ENCODE results near the gene GNAT1. TPM values are rescaled to one million over a fixed set of nuclear protein-coding genes. Genes with fewer than 3 reads are reported as not detected.
"Not testable (repeated sequence)": the region's sequence is repeated elsewhere in the genome, so short reads cannot be mapped to it uniquely, and the experiment has no call there.

The GNAT1 gene
- total RNA-seq, 1 donor from 2014 or later: not detected

DNA sequence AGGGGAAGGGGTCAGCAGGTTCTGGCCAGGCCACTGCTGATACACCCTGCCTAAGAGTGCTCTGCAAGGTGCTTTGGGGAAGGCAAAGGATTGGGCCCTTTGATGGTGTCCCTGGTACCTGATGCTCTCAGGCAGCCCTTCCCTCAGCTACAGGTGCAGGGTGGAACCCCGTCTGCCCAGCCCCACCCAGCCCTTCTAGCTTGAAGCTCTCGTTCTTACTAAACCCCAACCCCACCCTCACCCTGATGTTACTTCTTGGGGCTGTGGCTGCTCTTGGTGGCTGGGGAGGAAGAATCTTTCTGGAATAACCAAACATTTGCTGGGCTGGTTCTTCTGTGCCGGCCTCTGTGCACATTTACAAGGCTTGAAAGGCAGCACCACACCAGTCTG lies 51.0 kb downstream of the GNAT1 start:
- ATAC-seq: no peak
- Histone ChIP-seq H3K27me3 (no peaks in the 10 kb centered on the region), H3K27ac (peak overlapping the region; percentile 85), H3K4me3 (peak overlapping the region; percentile 8), H3K9me3 (no peaks in the 10 kb centered on the region), H3K36me3 (peaks cover 22% of the 10 kb centered on the region), H3K4me1 (peaks cover 92% of the 10 kb centered on the region)
- TF ChIP-seq, protein P1, sequence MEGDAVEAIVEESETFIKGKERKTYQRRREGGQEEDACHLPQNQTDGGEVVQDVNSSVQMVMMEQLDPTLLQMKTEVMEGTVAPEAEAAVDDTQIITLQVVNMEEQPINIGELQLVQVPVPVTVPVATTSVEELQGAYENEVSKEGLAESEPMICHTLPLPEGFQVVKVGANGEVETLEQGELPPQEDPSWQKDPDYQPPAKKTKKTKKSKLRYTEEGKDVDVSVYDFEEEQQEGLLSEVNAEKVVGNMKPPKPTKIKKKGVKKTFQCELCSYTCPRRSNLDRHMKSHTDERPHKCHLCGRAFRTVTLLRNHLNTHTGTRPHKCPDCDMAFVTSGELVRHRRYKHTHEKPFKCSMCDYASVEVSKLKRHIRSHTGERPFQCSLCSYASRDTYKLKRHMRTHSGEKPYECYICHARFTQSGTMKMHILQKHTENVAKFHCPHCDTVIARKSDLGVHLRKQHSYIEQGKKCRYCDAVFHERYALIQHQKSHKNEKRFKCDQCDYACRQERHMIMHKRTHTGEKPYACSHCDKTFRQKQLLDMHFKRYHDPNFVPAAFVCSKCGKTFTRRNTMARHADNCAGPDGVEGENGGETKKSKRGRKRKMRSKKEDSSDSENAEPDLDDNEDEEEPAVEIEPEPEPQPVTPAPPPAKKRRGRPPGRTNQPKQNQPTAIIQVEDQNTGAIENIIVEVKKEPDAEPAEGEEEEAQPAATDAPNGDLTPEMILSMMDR (IDR thresholded peaks at IDR 0.05): no peak
- intact Hi-C loops (cut with DNase I): no loop called here
- DNase-seq: no peak

DNA sequence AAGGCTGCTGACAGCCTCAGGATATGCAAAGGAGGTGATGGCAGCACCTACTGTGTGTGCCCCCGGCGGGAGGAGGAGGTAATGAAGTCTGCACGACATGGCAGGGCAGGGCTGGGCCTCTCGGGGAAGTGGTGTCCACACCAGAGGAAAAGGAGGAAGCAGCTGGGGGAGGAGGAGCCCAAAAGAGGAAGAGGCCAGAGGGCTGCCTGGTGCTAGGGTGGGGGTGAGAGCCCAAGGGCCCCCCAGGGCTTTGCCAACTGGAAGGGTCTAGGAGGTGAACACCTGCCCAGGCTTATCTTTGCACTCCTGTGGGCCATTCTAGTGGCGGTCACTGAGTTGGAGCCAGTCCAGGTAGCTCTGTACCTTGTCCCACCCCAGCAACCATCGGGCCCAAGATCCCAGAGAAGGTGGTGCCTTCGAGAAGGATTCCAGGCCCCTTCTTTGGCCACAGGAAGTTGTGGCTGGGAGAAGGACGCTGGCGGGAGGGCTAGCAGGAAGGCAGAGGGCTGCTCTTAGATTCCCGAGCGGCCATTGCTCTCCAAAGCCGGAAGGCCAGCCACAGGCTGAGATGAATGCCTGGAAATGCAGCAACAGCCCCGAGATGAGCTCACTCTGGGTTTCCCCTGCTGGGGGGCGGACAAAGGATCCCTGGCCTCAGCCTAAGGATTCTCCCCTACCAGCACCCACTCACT lies 51.6 kb downstream of the GNAT1 start:
- DNase-seq: peak; percentile 88
- H3K4me3 ChIP-seq: peak overlapping the region; percentile 27
- ATAC-seq: peak; percentile 68
- H3K27me3 ChIP-seq: no peaks in the 10 kb centered on the region
- H3K9me3 ChIP-seq: no peaks in the 10 kb centered on the region
- H3K36me3 ChIP-seq: peaks cover 28% of the 10 kb centered on the region
- intact Hi-C loops (cut with DNase I): no loop called here
- H3K4me1 ChIP-seq: peaks cover 98% of the 10 kb centered on the region
- TF ChIP-seq, protein P1 (IDR thresholded peaks at IDR 0.05): no peak
- peak overlapping the region; percentile 85 for H3K27ac ChIP-seq

DNA sequence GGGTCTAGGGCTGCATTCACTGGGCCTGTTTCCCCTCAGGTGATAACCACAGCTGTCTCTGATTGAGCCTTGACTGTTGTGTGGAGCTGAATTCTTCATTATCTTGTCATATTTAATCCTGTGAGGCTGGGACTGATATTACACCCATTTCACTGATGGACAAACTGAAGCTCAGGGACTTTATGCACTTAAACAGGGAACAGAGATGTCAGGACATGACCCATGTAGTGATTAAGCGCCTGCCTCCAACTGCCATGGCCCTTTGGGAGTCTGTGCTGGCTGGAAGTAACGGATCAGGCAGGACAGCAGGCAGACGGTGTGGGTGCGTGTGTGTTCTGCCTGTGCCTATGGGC lies 52.1 kb downstream of the GNAT1 start:
- DNase-seq: no peak
- H3K27ac ChIP-seq: peak overlapping the region; percentile 85
- H3K4me3 ChIP-seq: peak overlapping the region; percentile 27
- H3K4me1 ChIP-seq: peaks cover 100% of the 10 kb centered on the region
- H3K27me3 ChIP-seq: no peaks in the 10 kb centered on the region
- no peaks in the 10 kb centered on the region for H3K9me3 ChIP-seq
- ATAC-seq: no peak
- H3K36me3 ChIP-seq: peaks cover 29% of the 10 kb centered on the region
- intact Hi-C loops (cut with DNase I): no loop called here
- TF ChIP-seq, protein P1 (IDR thresholded peaks at IDR 0.05): no peak

DNA sequence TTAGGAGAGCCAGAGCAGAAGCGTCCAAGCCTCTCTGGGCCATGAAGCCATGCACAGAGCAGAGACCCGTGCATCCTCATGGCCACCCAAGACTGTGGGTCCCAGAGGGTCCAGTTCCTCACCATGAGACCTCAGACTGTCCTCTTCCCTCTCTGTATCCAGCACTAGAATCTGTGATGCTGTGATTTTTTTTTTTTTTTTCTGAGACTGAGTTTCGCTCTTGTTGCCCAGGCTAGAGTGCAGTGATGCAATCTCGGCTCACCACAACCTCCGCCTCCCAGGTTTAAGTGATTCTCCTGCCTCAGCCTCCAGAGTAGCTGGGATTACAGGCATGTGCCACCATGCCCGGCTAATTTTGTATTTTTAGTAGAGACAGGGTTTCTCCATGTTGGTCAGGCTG lies 53.4 kb downstream of the GNAT1 start:
- H3K27me3 ChIP-seq; intact Hi-C loops (cut with DNase I); DNase-seq; H3K9me3 ChIP-seq; H3K4me3 ChIP-seq; ATAC-seq: not testable (repeated sequence)
- Histone ChIP-seq H3K36me3 (peaks cover 20% of the 10 kb centered on the region), H3K27ac (peak overlapping the region; percentile 85), H3K4me1 (peaks cover 100% of the 10 kb centered on the region)

DNA sequence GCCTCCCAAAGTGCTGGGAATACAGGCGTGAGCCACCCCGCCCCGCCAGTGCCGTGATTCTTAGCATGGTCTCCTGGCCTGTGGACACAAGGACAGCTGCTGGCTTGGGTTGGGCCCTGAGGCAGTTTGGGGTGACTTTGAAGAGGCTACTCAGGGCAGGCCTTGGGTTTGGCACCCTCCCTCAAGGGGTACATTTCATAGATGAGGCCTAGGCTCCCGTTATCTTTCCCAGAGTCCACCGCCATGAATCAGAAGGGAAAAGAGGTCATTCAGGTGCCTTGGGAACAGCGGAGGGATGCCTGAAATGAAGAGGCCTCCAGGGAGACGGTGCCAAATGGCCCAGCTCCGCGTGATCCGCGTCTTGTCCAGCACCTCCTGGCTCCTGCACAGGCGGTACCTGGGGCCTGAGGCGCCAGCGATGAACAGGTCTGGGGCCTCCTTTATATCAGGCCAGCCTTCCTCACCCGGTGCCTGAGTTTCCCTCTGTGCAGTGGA lies 53.9 kb downstream of the GNAT1 start:
- Histone ChIP-seq H3K4me1 (peaks cover 100% of the 10 kb centered on the region), H3K27ac (peak overlapping the region; percentile 85), H3K4me3 (peak overlapping the region; percentile 41), H3K27me3 (no peaks in the 10 kb centered on the region), H3K36me3 (peaks cover 15% of the 10 kb centered on the region), H3K9me3 (no peaks in the 10 kb centered on the region)
- DNase-seq: no peak
- ATAC-seq: no peak
- TF ChIP-seq, protein P1 (IDR thresholded peaks at IDR 0.05): no peak
- intact Hi-C loops (cut with DNase I): no loop called here

DNA sequence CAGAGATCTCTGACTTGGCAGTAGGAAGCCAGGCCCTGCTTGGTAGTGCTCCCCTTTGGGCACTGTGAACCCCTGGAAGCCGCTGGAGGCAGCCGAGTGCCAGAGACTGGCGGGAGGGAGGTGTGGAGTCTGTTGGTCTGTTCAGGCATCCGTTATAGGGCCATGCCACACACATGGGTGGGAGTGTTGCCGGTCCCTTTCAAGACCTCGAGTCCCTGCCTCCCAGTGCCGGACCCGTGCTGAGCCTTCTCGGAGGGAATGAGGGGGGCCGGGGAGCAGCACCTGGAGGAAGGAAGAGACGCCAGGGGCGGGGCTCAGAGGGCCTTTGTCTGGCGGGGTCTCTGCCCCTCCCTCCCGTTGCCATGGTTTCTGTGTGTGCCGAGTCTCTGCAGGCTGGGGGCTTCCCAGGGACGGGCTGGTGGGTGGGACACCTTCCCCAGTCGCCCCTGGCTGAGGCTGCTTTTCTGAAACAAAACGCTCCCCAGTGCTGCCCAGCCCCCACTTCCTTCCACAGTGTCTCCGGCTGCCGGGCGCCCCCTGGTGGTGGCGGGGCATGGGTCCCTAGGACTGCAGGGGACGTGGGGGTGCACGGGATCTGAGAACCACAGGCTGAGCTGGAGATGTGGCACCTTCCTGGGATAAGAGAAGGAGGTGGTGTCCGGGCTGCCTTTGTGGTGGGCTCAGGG lies 54.6 kb downstream of the GNAT1 start:
- Histone ChIP-seq H3K4me3 (peak overlapping the region; percentile 41), H3K4me1 (peaks cover 100% of the 10 kb centered on the region), H3K36me3 (peaks cover 12% of the 10 kb centered on the region), H3K27ac (peak overlapping the region; percentile 85), H3K27me3 (no peaks in the 10 kb centered on the region), H3K9me3 (no peaks in the 10 kb centered on the region)
- TF ChIP-seq, protein P1 (IDR thresholded peaks at IDR 0.05): peak; percentile 98
- peak; percentile 95 for DNase-seq
- ATAC-seq: peak; percentile 83
- intact Hi-C loops (cut with DNase I): no loop called here

All from upper lobe of right lung (tissue), 1 donor.